HG02571 (cell line): Measurements from ENCODE around the gene KRTCAP2.

Source experiments
- ATAC-seq: cut with Tn5 transposase; IDR thresholded peaks from one replicate; pipeline ENCODE4 v1.9.1; 2021; ENCODE audit warnings: mild to moderate bottlenecking, moderate library complexity; ENCODE audit not compliant: unreplicated experiment

The KRTCAP2 gene

GRCh38 chr1:155136748-155137147 lies 36.4 kb downstream of the KRTCAP2 start:
- no peak for ATAC-seq

GRCh38 chr1:155135415-155136028 lies 37.6 kb downstream of the KRTCAP2 start, which contains the start of gene SLC50A1:
TSS of gene SLC50A1 (plus strand) at chr1:155135852. CDS start at chr1:155135912, 60 bp downstream.
- ATAC-seq, result peak; percentile 65

- ATAC-seq, result no peak
Measured at GRCh38 chr1:155134880-155135414, 38.2 kb downstream of the KRTCAP2 start.

GRCh38 chr1:155134322-155134721 lies 38.8 kb downstream of the KRTCAP2 start:
- ATAC-seq, result no peak

GRCh38 chr1:155133799-155134281 lies 39.3 kb downstream of the KRTCAP2 start:
- no peak for ATAC-seq

GRCh38 chr1:155131856-155132255 lies 41.2 kb downstream of the KRTCAP2 start:
- ATAC-seq, result no peak

GRCh38 chr1:155131285-155131684 lies 41.8 kb downstream of the KRTCAP2 start:
- no peak for ATAC-seq

GRCh38 chr1:155130272-155131006 lies 42.7 kb downstream of the KRTCAP2 start:
- no peak for ATAC-seq

GRCh38 chr1:155128755-155129473 lies 44.2 kb downstream of the KRTCAP2 start:
- ATAC-seq, result no peak

GRCh38 chr1:155127967-155128754 lies 44.9 kb downstream of the KRTCAP2 start:
- no peak for ATAC-seq

GRCh38 chr1:155127105-155127966 lies 45.8 kb downstream of the KRTCAP2 start, which contains the start of gene EFNA1:
TSS of gene EFNA1 (plus strand) at chr1:155127876. CDS start at chr1:155127978, 102 bp downstream.
- no peak for ATAC-seq

GRCh38 chr1:155126556-155127104 lies 46.5 kb downstream of the KRTCAP2 start:
- ATAC-seq, result no peak

- ATAC-seq, result no peak
Measured at GRCh38 chr1:155125946-155126555, 47.1 kb downstream of the KRTCAP2 start.

- ATAC-seq, result no peak
Measured at GRCh38 chr1:155125511-155125945, 47.6 kb downstream of the KRTCAP2 start.

- ATAC-seq, result no peak
Measured at GRCh38 chr1:155124503-155125463, 48.3 kb downstream of the KRTCAP2 start.

GRCh38 chr1:155123801-155124200 lies 49.3 kb downstream of the KRTCAP2 start:
- no peak for ATAC-seq

- ATAC-seq, result no peak
Measured at GRCh38 chr1:155122308-155122707, 50.8 kb downstream of the KRTCAP2 start.

GRCh38 chr1:155121249-155121648 lies 51.9 kb downstream of the KRTCAP2 start:
- ATAC-seq, result no peak
